Sigmoid colon (tissue), 7 donors: ENCODE data around the gene KLRG1. TPM values are rescaled to one million over a fixed set of nuclear protein-coding genes. Genes with fewer than 3 reads are reported as not detected.

Experiments used
- DNase-seq: peaks from one replicate; pipeline ENCODE4 v3.0.0-alpha.2; 2019
- H3K27ac ChIP-seq, 4 donors: fragments of 200-600 bp; sonication (generic); one replicate each; pipeline ENCODE4 v1.5.1; 2016 to 2019; ENCODE audit warnings: mild to moderate bottlenecking in 1 of 4
- H3K27me3 ChIP-seq, 3 donors: fragments of 200-600 bp; sonication (generic); one replicate each; pipeline ENCODE4 v1.5.1; 2019; ENCODE audit warnings: mild to moderate bottlenecking in 1 of 3
- H3K36me3 ChIP-seq, 4 donors: fragments of 200-600 bp; sonication (generic); one replicate each; pipeline ENCODE4 v1.5.1; 2016 to 2019
- H3K4me1 ChIP-seq, 4 donors: fragments of 200-600 bp; sonication (generic); one replicate each; pipeline ENCODE4 v1.5.1; 2017 to 2019
- H3K4me3 ChIP-seq, 4 donors: fragments of 200-600 bp; sonication (generic); one replicate each; pipeline ENCODE4 v1.5.1; 2017 to 2019; ENCODE audit warnings: mild to moderate bottlenecking in 2 of 4, moderate library complexity in 1 of 4
- H3K9me3 ChIP-seq, 4 donors: fragments of 200-600 bp in 3 of 4; sonication (generic) in 3 of 4; one replicate each; pipeline versions ENCODE4 v1.5.1 to v1.6.1; 2013 to 2019
- CTCF ChIP-seq, 4 experiments: fragments of 450-650 bp in 3 of 4; fragments of 200-600 bp in 1 of 4; IDR thresholded peaks; one replicate each; pipeline ENCODE4 v1.5.1; 2016 to 2019; ENCODE audit warnings: antibody characterized with exemption in 4 of 4, mild to moderate bottlenecking in 3 of 4, moderate library complexity in 2 of 4
- EP300 ChIP-seq, 4 donors: sonication (generic); formaldehyde crosslinking; IDR thresholded peaks; one replicate each; pipeline ENCODE4 v1.6.1; 2017; ENCODE audit warnings: antibody characterized with exemption in 4 of 4
- POLR2A ChIP-seq, 2 donors: fragments of 450-650 bp; IDR thresholded peaks; one replicate each; pipeline ENCODE4 v1.6.1; 2016; ENCODE audit warnings: antibody characterized with exemption in 2 of 2, mild to moderate bottlenecking in 2 of 2, moderate library complexity in 2 of 2
- POLR2AphosphoS5 ChIP-seq, 4 donors: sonication (generic); formaldehyde crosslinking; IDR thresholded peaks; one replicate each; pipeline ENCODE4 v1.6.1; 2017; ENCODE audit warnings: antibody characterized with exemption in 4 of 4
- WGBS, 2 donors: extraction: QIAGEN DNeasy Blood & Tissue Kit; methylation state at CpG; one replicate each; pipeline ENCODE4 v1.1.7; 2013; 5-methylcytosine and 5-hydroxymethylcytosine counted together
- intact Hi-C: fragments of 100-400 bp; cut with DNase I; formaldehyde crosslinking; loops from one replicate; pipeline ENCODE4 v1.15.1; 2023
- polyA plus RNA-seq, 3 donors: library from polyadenylated mRNA; stranded (reverse); fragments of 200-250 nt; gene quantifications; one replicate each; pipeline ENCODE4 v1.2.3, GENCODE V29; 2013
- total RNA-seq, 4 donors: library from RNA; depleted of rRNA; stranded (reverse); fragments of >200 nt; gene quantifications; one replicate each; pipeline ENCODE4 v1.1.0, GENCODE V29; 2016
- donor health status: healthy with polysubstance abuse.
- donor health status: Bipolar disorder and iron deficiency.
- donor health status: healthy.

KLRG1 gene
- total and polyA plus RNA-seq, 7 donors = 1.2 to 4.3 (median 3.5) TPM; not detected in 2

GRCh38 chr12:9051158-9051550 lies 61.8 kb downstream of the KLRG1 start:
- WGBS, 2 donors = 52 to 71% methylated on average over 6 of the region's 6 CpGs
- intact Hi-C loops = no loop called here
- no peak overlapping the region for H3K27ac ChIP-seq
- H3K4me1 ChIP-seq = no peaks in the 10 kb centered on the region
- no peak overlapping the region for H3K4me3 ChIP-seq
- no peaks in the 10 kb centered on the region for H3K9me3 ChIP-seq
- no peaks in the 10 kb centered on the region for H3K27me3 ChIP-seq
- H3K36me3 ChIP-seq = no peaks in the 10 kb centered on the region
- DNase-seq = no peak
- TF ChIP-seq EP300 (IDR thresholded peaks at IDR 0.05) = no peak
- TF ChIP-seq POLR2AphosphoS5 (IDR thresholded peaks at IDR 0.05) = peak in 1 of 4 donors; percentile 21

- 84 to 85% methylated on average over 1 of the region's 1 CpG for WGBS, 2 donors
- no peaks in the 10 kb centered on the region for H3K4me1 ChIP-seq
- no peaks in the 10 kb centered on the region for H3K36me3 ChIP-seq
- no peak for TF ChIP-seq EP300 (IDR thresholded peaks at IDR 0.05)
- no peak for TF ChIP-seq CTCF (IDR thresholded peaks at IDR 0.05)
- no peak for TF ChIP-seq POLR2AphosphoS5 (IDR thresholded peaks at IDR 0.05)
- TF ChIP-seq POLR2A (IDR thresholded peaks at IDR 0.05) = no peak
- intact Hi-C loops = no loop called here
- DNase-seq = no peak
- no peaks in the 10 kb centered on the region for H3K9me3 ChIP-seq
- H3K4me3 ChIP-seq = no peak overlapping the region
- no peak overlapping the region for H3K27ac ChIP-seq
- H3K27me3 ChIP-seq = no peaks in the 10 kb centered on the region
Observed at GRCh38 chr12:9052610-9053009, 63.3 kb downstream of the KLRG1 start.

Other genes with a start within 250 kb of the KLRG1 start
- not detected for gene A2ML1, start 166.9 kb upstream of the KLRG1 start, total RNA-seq
- under 1 TPM in 2 of 3 donors, not detected in 1; 0.06 to 0.60 TPM for gene A2ML1, start 166.9 kb upstream of the KLRG1 start, polyA plus RNA-seq
- gene PHC1, start 75.0 kb upstream of the KLRG1 start, total RNA-seq = 10 to 100 TPM; 31.0 to 46.8 (median 36.7) TPM
- 10 to 100 TPM in 1 of 3 donors, 1 to 10 TPM in 2; 2.1 to 14.7 (median 3.0) TPM for gene PHC1, start 75.0 kb upstream of the KLRG1 start, polyA plus RNA-seq
- gene M6PR, start 39.9 kb upstream of the KLRG1 start, total RNA-seq = 10 to 100 TPM; 63.1 to 97.0 (median 64.9) TPM
- 10 to 100 TPM; 18.0 to 69.2 (median 47.2) TPM for gene M6PR, start 39.9 kb upstream of the KLRG1 start, polyA plus RNA-seq
- 100 to 1,000 TPM; 195 to 296 (median 253) TPM for gene A2M, start 126.4 kb downstream of the KLRG1 start, total RNA-seq
- 10 to 100 TPM; 34.2 to 60.7 (median 55.3) TPM for gene A2M, start 126.4 kb downstream of the KLRG1 start, polyA plus RNA-seq
- under 1 TPM in 1 of 4 donors, not detected in 3; 0.28 TPM for gene PZP, start 218.8 kb downstream of the KLRG1 start, total RNA-seq
- under 1 TPM in 1 of 3 donors, not detected in 2; 0.07 TPM for gene PZP, start 218.8 kb downstream of the KLRG1 start, polyA plus RNA-seq